ENCODE measurements around the gene MXD4. TPM values are rescaled to one million over a fixed set of nuclear protein-coding genes. Genes with fewer than 3 reads are reported as not detected.
A peak's percentile ranks its signal among the peaks of the same experiment; 100 is the strongest.

Gene MXD4
- total and polyA plus RNA-seq, 2 of the 13 experiments (the other 11 are each of a cell fraction or from before 2014, with no cell fraction given) = 29.0 to 31.3 TPM

DNA sequence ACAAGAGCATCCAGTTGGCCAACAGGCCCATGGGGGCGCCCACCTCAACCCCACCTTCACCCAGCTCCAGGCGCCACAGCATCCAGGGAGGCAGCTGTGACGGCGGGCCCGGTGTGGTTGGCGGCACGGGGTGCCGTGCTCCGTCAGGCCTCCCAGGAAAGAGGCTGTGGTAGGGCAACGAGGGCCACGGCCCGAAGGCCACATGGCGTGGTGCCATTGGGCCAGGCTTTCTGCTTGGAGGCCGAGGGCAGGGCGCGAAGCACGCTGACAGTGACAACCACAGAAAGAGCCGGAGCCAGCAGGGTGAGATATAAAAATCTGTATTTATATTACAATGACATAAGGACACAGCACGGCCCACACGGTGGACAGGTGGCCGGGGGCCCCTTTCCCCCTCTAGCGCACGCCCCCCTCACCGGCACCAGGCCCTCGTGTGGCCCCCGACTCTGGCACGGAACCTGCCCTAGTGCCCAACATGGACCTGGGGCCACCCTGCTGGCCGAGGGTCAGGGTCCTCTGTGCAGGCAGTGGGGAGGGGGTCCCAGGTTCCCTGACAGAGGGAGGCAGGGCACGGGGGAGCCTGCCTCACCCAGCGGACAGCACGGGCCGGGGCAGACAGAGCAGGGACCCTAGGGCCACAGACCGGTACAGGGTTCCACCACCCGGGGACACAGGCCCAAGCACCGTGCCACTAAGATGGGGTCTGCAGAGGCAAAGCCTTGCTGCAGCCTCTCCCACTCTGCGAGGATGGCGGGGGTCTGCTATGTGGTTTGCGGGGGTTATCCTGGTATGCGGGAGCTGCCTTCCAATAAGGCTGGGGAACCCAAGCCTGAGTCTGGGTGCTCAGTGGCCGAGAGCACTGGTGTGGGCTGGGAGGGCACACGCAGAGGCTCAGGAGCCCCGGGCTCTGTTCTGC, 14.5 kb downstream of the MXD4 start:
- H2AFZ ChIP-seq (ENCODE audit: low read length) = no peak overlapping the region
- H3K9ac ChIP-seq (ENCODE audit: insufficient read depth, low read depth, low read length) = no peak overlapping the region
- intact Hi-C loops (cut with micrococcal nuclease; ENCODE audit: unreplicated experiment) (loop anchor here (10.0 kb wide), 1 partner anchor 217 kb away; the partner anchor contains the start of gene RNF4), in situ Hi-C loops (cut with HindIII; ENCODE audit: extremely low pct_ligation_motif_present, low pct_unique_long_range_greater_than_20kb) (no loop called here)
- 91% methylated on average over 30 of the region's 42 CpGs for WGBS (ENCODE audit: low lambda C conversion rate)
- no peak overlapping the region for H3K4me3 ChIP-seq (replicated peaks in 1 of 3; ENCODE audit: insufficient read depth in 1 of 3, low read depth in 2 of 3, low read length in 3 of 3)
- ChIA-PET CTCF (ENCODE audit: low intra/inter-chr PET ratio, low total read pairs) (no interaction called here), POLR2A (no interaction called here)
- ATAC-seq (peak; percentile 8; the same call in 2 of the 3 replicates), FAIRE-seq (no peak), DNase-seq (ENCODE audit: low spot score) (no peak)
- H3K4me2 ChIP-seq (ENCODE audit: low read depth, low read length) = no peak overlapping the region
- H3K27ac ChIP-seq (ENCODE audit: extremely low read length, insufficient read depth, low read length) = no peak overlapping the region
- H3K4me1 ChIP-seq (ENCODE audit: insufficient read depth, low read length) = peaks cover 34% of the 10 kb centered on the region
- H4K20me1 ChIP-seq (ENCODE audit: insufficient read depth, low read length) = no peaks in the 10 kb centered on the region
- H3K36me3 ChIP-seq (replicated peaks in 1 of 2; ENCODE audit: control insufficient read depth in 1 of 2, insufficient read depth in 2 of 2, low read length in 2 of 2) = peaks cover 0 to 4% of the 10 kb centered on the region in 2 experiments; a peak in 2 of 5 replicates
- 0 out of 2 replicates have a peak, but pooled peaks have one; percentile 63 for TF ChIP-seq AKAP8 (CRISPR knock-in tag; IDR thresholded peaks at IDR 0.05)
- TF ChIP-seq, protein P1, sequence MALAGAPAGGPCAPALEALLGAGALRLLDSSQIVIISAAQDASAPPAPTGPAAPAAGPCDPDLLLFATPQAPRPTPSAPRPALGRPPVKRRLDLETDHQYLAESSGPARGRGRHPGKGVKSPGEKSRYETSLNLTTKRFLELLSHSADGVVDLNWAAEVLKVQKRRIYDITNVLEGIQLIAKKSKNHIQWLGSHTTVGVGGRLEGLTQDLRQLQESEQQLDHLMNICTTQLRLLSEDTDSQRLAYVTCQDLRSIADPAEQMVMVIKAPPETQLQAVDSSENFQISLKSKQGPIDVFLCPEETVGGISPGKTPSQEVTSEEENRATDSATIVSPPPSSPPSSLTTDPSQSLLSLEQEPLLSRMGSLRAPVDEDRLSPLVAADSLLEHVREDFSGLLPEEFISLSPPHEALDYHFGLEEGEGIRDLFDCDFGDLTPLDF (CRISPR knock-in tag; IDR thresholded peaks at IDR 0.05) = no peak
- TF ChIP-seq RBM22 (optimal IDR thresholded peaks at IDR 0.05; ENCODE audit: low read length) = peak; percentile 37
- TF ChIP-seq, protein P2, sequence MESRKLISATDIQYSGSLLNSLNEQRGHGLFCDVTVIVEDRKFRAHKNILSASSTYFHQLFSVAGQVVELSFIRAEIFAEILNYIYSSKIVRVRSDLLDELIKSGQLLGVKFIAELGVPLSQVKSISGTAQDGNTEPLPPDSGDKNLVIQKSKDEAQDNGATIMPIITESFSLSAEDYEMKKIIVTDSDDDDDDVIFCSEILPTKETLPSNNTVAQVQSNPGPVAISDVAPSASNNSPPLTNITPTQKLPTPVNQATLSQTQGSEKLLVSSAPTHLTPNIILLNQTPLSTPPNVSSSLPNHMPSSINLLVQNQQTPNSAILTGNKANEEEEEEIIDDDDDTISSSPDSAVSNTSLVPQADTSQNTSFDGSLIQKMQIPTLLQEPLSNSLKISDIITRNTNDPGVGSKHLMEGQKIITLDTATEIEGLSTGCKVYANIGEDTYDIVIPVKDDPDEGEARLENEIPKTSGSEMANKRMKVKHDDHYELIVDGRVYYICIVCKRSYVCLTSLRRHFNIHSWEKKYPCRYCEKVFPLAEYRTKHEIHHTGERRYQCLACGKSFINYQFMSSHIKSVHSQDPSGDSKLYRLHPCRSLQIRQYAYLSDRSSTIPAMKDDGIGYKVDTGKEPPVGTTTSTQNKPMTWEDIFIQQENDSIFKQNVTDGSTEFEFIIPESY (CRISPR knock-in tag; IDR thresholded peaks at IDR 0.05) = 0 out of 2 replicates have a peak, but pooled peaks have one; percentile 37
- peak; percentile 26; the same call in 1 of the 2 replicates for TF ChIP-seq RBFOX2 (IDR thresholded peaks at IDR 0.05; ENCODE audit: low read depth, low read length)
- peak; percentile 5; the same call in 1 of the 2 replicates for TF ChIP-seq ZFX (CRISPR knock-in tag; IDR thresholded peaks at IDR 0.05; ENCODE audit: low read depth)
- peak; percentile 87 for TF ChIP-seq AGO2 (optimal IDR thresholded peaks at IDR 0.05; ENCODE audit: low read depth, low read length)
- no peak for TF ChIP-seq HMGA1 (CRISPR knock-in tag; conservative IDR thresholded peaks at IDR 0.05)
- peak; percentile 37; the same call in 1 of the 2 replicates for TF ChIP-seq POLR2G (IDR thresholded peaks at IDR 0.05; ENCODE audit: low read depth, low read length)
- no peak for TF ChIP-seq ZKSCAN8 (CRISPR knock-in tag; IDR thresholded peaks at IDR 0.05; ENCODE audit: borderline replicate concordance)
- no TSS peak for BruUV-seq (replicated peaks)
- H3K27me3 ChIP-seq (ENCODE audit: control insufficient read depth in 1 of 2, insufficient read depth in 2 of 2, low read length in 2 of 2) = no peaks in the 10 kb centered on the region
- H3K9me3 ChIP-seq (ENCODE audit: low read length) = no peaks in the 10 kb centered on the region
- H3K79me2 ChIP-seq (ENCODE audit: insufficient read depth, low read length) = no peaks in the 10 kb centered on the region

Measured in HepG2 (cell line).